VCaP (cell line): ENCODE measurements around the gene STX11.
A peak's percentile ranks its signal among the peaks of the same experiment; 100 is the strongest.

Source experiments
- H3K27ac ChIP-seq: fragments of 450-650 bp; 2 replicates; pipeline ENCODE4 v1.5.1; 2017
- CTCF ChIP-seq: fragments of 450-650 bp; conservative IDR thresholded peaks from 2 replicates; pipeline ENCODE4 v1.5.1; 2017; ENCODE audit warnings: mild to moderate bottlenecking, moderate library complexity

Gene STX11

GRCh38 chr6:144215402-144215931 is 65.2 kb downstream of the STX11 start:
- H3K27ac ChIP-seq = peak overlapping the region; percentile 90
- TF ChIP-seq CTCF = no peak

GRCh38 chr6:144215932-144216667 is 65.8 kb downstream of the STX11 start:
- peak; percentile 91 for TF ChIP-seq CTCF
- peak overlapping the region; percentile 90 for H3K27ac ChIP-seq

GRCh38 chr6:144216668-144217218 is 66.4 kb downstream of the STX11 start:
- no peak for TF ChIP-seq CTCF
- H3K27ac ChIP-seq = peak overlapping the region; percentile 90

- H3K27ac ChIP-seq = peak overlapping the region; percentile 90
- no peak for TF ChIP-seq CTCF
Observed at GRCh38 chr6:144217264-144217663, 66.9 kb downstream of the STX11 start.

- peak overlapping the region; percentile 90 for H3K27ac ChIP-seq
- no peak for TF ChIP-seq CTCF
Observed at GRCh38 chr6:144217797-144218196, 67.5 kb downstream of the STX11 start.

- peak; percentile 78 for TF ChIP-seq CTCF
- no peak overlapping the region for H3K27ac ChIP-seq
Observed at GRCh38 chr6:144219056-144219685, 68.9 kb downstream of the STX11 start.

GRCh38 chr6:144220031-144220790 is 69.9 kb downstream of the STX11 start:
- H3K27ac ChIP-seq = no peak overlapping the region
- TF ChIP-seq CTCF = no peak
